GM12801 (cell line): ENCODE results near the gene HIVEP3.

Experiments
- CTCF ChIP-seq: IDR thresholded peaks from one replicate; pipeline ENCODE4 v1.5.1; 2011; ENCODE audit warnings: control low read depth; ENCODE audit not compliant: insufficient read length; ENCODE audit errors: extremely low read depth

Gene HIVEP3

GRCh38 chr1:41716188-41717130 lies 202.3 kb downstream of the HIVEP3 start:
- no peak for TF ChIP-seq CTCF

- TF ChIP-seq CTCF = no peak
Measured at GRCh38 chr1:41715441-41716095, 203.2 kb downstream of the HIVEP3 start.

- no peak for TF ChIP-seq CTCF
Measured at GRCh38 chr1:41714638-41715389, 203.9 kb downstream of the HIVEP3 start.

GRCh38 chr1:41713557-41714327 lies 205.0 kb downstream of the HIVEP3 start:
- TF ChIP-seq CTCF = no peak

- no peak for TF ChIP-seq CTCF
Measured at GRCh38 chr1:41713141-41713540, 205.6 kb downstream of the HIVEP3 start.

GRCh38 chr1:41712695-41713094 lies 206.0 kb downstream of the HIVEP3 start:
- no peak for TF ChIP-seq CTCF
